ENCODE measurements around the gene SH3RF3. TPM values are rescaled to one million over a fixed set of nuclear protein-coding genes. Genes with fewer than 3 reads are reported as not detected.
"Not testable (repeated sequence)": the region's sequence is repeated elsewhere in the genome, so short reads cannot be mapped to it uniquely, and the experiment has no call there.

Gene SH3RF3
- total RNA-seq, 2 donors from 2014 or later: 1.3 to 2.5 TPM

GRCh38 chr2:109102588-109103233 is 26.3 kb upstream of the SH3RF3 start:
- Histone ChIP-seq H3K36me3 (no peaks in the 10 kb centered on the region), H3K4me1 (no peaks in the 10 kb centered on the region), H3K27ac (no peak overlapping the region), H3K27me3 (no peaks in the 10 kb centered on the region), H3K9ac (ENCODE audit: low read depth in 2 of 2, low read length in 2 of 2) (no peak overlapping the region), H3K9me3 (no peaks in the 10 kb centered on the region), H3K4me3 (no peak overlapping the region)
- no peak for DNase-seq
- TF ChIP-seq CTCF (IDR thresholded peaks at IDR 0.05): no peak
- intact Hi-C loops (cut with DNase I): no loop called here

GRCh38 chr2:109105113-109105512 is 23.9 kb upstream of the SH3RF3 start:
- no peaks in the 10 kb centered on the region for H3K36me3 ChIP-seq
- no peak for DNase-seq
- no peak overlapping the region for H3K9ac ChIP-seq (ENCODE audit: low read depth in 2 of 2, low read length in 2 of 2)
- no peak overlapping the region for H3K27ac ChIP-seq
- no peak for TF ChIP-seq CTCF (IDR thresholded peaks at IDR 0.05)
- no peaks in the 10 kb centered on the region for H3K27me3 ChIP-seq
- H3K4me1 ChIP-seq: no peaks in the 10 kb centered on the region
- H3K9me3 ChIP-seq: no peaks in the 10 kb centered on the region
- intact Hi-C loops (cut with DNase I): no loop called here
- no peak overlapping the region for H3K4me3 ChIP-seq

GRCh38 chr2:109108740-109109139 is 20.3 kb upstream of the SH3RF3 start:
- no peak for TF ChIP-seq CTCF (IDR thresholded peaks at IDR 0.05)
- intact Hi-C loops (cut with DNase I): no loop called here
- H3K9ac ChIP-seq (ENCODE audit: low read depth in 2 of 2, low read length in 2 of 2): no peak overlapping the region
- H3K9me3 ChIP-seq: no peaks in the 10 kb centered on the region
- no peak overlapping the region for H3K27ac ChIP-seq
- H3K36me3 ChIP-seq: no peaks in the 10 kb centered on the region
- DNase-seq: no peak
- no peaks in the 10 kb centered on the region for H3K4me1 ChIP-seq
- no peak overlapping the region for H3K4me3 ChIP-seq
- no peaks in the 10 kb centered on the region for H3K27me3 ChIP-seq

GRCh38 chr2:109109342-109109741 is 19.7 kb upstream of the SH3RF3 start:
- intact Hi-C loops (cut with DNase I): no loop called here
- H3K27ac ChIP-seq: no peak overlapping the region

GRCh38 chr2:109110170-109110569 is 18.8 kb upstream of the SH3RF3 start:
- no peaks in the 10 kb centered on the region for H3K36me3 ChIP-seq
- no peaks in the 10 kb centered on the region for H3K9me3 ChIP-seq
- no peak for TF ChIP-seq CTCF (IDR thresholded peaks at IDR 0.05)
- H3K27ac ChIP-seq: no peak overlapping the region
- no peak overlapping the region for H3K4me3 ChIP-seq
- intact Hi-C loops (cut with DNase I): no loop called here
- H3K27me3 ChIP-seq: no peaks in the 10 kb centered on the region
- no peak for DNase-seq
- H3K4me1 ChIP-seq: no peaks in the 10 kb centered on the region
- H3K9ac ChIP-seq (ENCODE audit: low read depth in 2 of 2, low read length in 2 of 2): no peak overlapping the region

More at GRCh38 chr2:109109342-109109741, 19.7 kb upstream of the SH3RF3 start:
- Histone ChIP-seq H3K4me1 (no peaks in the 10 kb centered on the region), H3K27me3 (no peaks in the 10 kb centered on the region), H3K9ac (ENCODE audit: low read depth in 2 of 2, low read length in 2 of 2) (no peak overlapping the region), H3K4me3 (no peak overlapping the region), H3K36me3 (no peaks in the 10 kb centered on the region), H3K9me3 (no peaks in the 10 kb centered on the region)
- no peak for TF ChIP-seq CTCF (IDR thresholded peaks at IDR 0.05)
- DNase-seq: no peak

- H3K27ac ChIP-seq; H3K9me3 ChIP-seq; H3K4me3 ChIP-seq; H3K27me3 ChIP-seq; H3K36me3 ChIP-seq; intact Hi-C loops (cut with DNase I); H3K4me1 ChIP-seq; DNase-seq; H3K9ac ChIP-seq (ENCODE audit: low read depth in 2 of 2, low read length in 2 of 2): not testable (repeated sequence)
These were observed 11.8 kb upstream of the SH3RF3 start for GRCh38 chr2:109117181-109117580.
